ENCODE results near the gene TMEM245.

The TMEM245 gene

DNA sequence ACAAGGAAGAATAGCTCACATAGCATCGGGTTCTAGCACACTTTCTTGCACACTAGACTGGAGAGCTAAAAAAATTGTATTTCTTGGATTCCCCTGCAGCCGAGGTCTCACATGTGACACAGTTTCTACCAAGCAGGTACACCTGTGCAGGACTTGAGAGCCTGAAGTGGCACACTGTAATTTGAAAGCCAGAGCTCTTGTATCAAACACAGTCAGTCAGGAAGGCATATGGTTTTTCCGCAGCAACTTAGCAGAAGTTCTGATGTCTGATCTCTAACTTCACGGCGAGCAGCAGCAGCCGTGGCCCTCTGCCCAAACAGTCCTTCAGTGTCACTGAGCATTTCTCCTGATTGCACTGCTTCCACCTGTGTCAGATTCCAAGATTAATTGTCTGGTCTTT lies 25.5 kb downstream of the TMEM245 start:
- no peak overlapping the region for H3K27ac ChIP-seq

DNA sequence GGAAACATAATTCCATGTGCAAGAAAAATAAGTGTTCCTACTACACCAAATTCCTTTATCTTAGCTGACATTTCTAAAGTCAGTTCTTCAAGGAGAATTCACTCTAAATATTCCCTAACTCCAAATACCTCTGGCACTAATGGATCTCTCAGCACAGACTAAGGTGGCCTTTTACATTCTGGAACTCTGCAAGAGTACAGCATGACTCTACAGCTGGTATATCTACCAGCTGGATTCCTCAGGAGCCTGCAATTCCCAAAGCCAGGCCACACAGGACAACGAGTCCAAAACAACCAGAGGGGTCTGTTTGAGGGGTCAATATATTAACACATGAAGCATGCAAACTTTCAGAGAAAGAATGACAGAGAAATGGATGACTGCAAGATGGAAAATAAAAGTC lies 27.2 kb downstream of the TMEM245 start:
- no peak for TF ChIP-seq ZFX (IDR thresholded peaks at IDR 0.05)
- no peak overlapping the region for H3K27ac ChIP-seq

More for the DNA sequence above, 25.5 kb downstream of the TMEM245 start:
- no peak for TF ChIP-seq ZFX (IDR thresholded peaks at IDR 0.05)
- TF ChIP-seq, protein P1, sequence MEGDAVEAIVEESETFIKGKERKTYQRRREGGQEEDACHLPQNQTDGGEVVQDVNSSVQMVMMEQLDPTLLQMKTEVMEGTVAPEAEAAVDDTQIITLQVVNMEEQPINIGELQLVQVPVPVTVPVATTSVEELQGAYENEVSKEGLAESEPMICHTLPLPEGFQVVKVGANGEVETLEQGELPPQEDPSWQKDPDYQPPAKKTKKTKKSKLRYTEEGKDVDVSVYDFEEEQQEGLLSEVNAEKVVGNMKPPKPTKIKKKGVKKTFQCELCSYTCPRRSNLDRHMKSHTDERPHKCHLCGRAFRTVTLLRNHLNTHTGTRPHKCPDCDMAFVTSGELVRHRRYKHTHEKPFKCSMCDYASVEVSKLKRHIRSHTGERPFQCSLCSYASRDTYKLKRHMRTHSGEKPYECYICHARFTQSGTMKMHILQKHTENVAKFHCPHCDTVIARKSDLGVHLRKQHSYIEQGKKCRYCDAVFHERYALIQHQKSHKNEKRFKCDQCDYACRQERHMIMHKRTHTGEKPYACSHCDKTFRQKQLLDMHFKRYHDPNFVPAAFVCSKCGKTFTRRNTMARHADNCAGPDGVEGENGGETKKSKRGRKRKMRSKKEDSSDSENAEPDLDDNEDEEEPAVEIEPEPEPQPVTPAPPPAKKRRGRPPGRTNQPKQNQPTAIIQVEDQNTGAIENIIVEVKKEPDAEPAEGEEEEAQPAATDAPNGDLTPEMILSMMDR (conservative IDR thresholded peaks at IDR 0.05) = no peak

DNA sequence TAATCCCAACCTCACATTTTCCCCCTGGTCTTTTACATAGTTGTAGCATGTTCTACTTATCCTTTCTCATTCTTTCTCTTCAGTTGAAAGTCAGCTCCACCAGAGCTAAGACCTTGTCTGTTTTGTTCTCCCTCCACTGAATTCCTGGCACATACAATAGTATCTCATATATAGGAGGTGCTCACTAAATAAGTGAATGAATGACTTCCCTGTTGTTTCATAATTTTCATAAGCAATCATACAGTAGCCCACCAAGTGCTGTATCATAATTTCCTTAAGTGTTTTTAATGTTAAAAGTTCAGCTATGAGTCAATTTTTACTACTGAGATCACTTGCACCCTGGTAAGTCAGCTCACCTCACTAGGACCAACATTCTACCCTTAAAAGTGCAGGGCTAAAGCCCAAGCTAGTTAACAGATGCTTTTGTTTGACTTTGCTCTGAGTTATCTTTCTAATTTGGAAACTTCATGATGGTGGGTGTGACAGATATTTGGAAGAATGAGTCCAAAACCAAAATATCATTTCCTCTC lies 27.6 kb downstream of the TMEM245 start:
- H3K27ac ChIP-seq = no peak overlapping the region
- no peak for TF ChIP-seq ZFX (IDR thresholded peaks at IDR 0.05)
- TF ChIP-seq, protein P1 (conservative IDR thresholded peaks at IDR 0.05) = no peak

DNA sequence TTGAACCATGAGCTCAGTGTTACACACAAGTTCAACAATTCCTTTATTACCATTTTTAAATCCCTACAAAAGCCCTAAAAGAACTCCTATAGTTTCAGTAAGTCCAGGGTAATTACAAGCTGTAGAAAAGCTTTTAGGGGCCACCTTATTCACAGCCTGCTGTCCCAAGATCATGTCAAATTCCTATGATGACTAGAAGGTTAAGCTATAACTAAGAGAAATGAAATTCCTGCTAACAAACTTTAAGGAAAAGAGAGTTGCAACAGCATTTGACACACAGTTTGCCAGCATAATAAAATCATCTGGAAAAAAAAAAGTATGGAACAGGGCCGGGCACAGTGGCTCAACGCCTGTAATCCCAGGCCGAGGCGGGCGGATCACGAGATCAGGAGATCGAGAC lies 31.5 kb downstream of the TMEM245 start:
- H3K27ac ChIP-seq = no peak overlapping the region
- TF ChIP-seq ZFX (IDR thresholded peaks at IDR 0.05) = no peak
- TF ChIP-seq, protein P1 (conservative IDR thresholded peaks at IDR 0.05) = no peak

DNA sequence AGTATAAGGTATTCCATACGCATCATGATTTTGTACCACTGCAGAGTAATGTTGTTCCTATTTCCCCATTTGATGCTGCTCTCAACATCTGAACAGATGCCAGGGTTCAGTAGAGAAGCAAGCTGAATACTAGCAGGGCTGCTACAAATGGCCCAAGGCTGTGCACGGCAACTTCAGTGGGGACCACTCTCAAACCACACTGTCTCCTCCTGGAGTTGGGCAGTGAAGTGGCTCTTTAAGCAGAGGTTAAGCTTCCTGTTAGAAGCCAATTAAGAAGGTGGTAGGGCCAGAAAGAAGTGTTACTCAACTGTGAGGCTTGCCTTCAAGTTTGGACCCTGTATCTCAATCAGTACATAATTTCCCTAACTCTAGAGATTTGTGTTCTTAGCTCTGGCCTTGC lies 32.0 kb downstream of the TMEM245 start:
- no peak overlapping the region for H3K27ac ChIP-seq
- TF ChIP-seq, protein P1 (conservative IDR thresholded peaks at IDR 0.05) = no peak
- no peak for TF ChIP-seq ZFX (IDR thresholded peaks at IDR 0.05)

DNA sequence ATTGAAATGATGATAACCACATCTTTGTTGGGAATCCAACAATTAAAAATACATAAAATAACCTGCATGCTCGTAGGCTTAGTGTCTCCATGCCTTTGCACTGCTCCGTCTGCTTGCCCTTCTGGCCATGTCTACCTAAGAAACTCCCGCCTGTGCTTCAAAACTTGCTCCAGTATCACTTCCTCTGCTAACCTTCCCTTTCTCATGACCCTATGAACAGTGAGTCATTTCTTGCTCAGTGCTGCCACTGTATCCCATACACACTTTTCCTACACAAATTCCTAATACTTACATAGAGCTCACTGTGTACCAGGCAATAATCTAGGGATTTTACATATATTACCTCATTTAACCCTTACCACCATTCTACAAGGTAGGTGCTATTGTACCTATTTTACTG lies 33.5 kb downstream of the TMEM245 start:
- no peak overlapping the region for H3K27ac ChIP-seq
- TF ChIP-seq, protein P1 (conservative IDR thresholded peaks at IDR 0.05) = no peak
- no peak for TF ChIP-seq ZFX (IDR thresholded peaks at IDR 0.05)

DNA sequence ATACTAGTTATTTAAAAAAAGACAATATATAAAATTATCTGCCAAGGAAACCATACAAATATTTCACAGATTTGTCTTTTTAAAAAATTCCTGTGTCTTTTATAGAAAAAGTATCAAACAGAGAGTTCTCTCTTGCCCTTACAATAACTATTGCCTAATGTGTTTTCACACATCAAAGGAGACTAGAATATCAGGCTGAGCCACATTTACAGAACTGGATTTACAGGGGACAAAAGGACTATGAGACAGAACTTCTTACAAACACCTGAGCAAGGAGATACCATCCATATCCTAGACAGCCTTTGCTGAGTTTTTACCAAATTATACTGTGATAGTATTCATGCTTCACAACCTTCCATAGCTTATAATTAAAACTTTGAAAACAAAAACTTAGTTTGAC lies 34.2 kb downstream of the TMEM245 start:
- H3K27ac ChIP-seq = no peak overlapping the region

More for the DNA sequence above, 34.2 kb downstream of the TMEM245 start:
- TF ChIP-seq, protein P1 (conservative IDR thresholded peaks at IDR 0.05) = no peak
- TF ChIP-seq ZFX (IDR thresholded peaks at IDR 0.05) = no peak

All from C4-2B (cell line).